Vagina (tissue), 2 donors: ENCODE results near the gene RPS6KA2.

Experiments used
- POLR2A ChIP-seq, 2 donors: fragments of 450-650 bp; IDR thresholded peaks; one replicate each; pipeline ENCODE4 v1.6.1; 2017; ENCODE audit warnings: antibody characterized with exemption in 2 of 2, mild to moderate bottlenecking in 2 of 2, moderate library complexity in 2 of 2
- TF ChIP-seq, protein P1 (sequence below), 3 experiments: fragments of 450-650 bp in 2 of 3; fragments of 200-600 bp in 1 of 3; sonication (generic) in 1 of 3; IDR thresholded peaks; one replicate each; pipeline ENCODE4 v1.5.1; 2017 to 2019; ENCODE audit warnings: antibody characterized with exemption in 3 of 3, mild to moderate bottlenecking in 2 of 3, moderate library complexity in 2 of 3

DNA sequence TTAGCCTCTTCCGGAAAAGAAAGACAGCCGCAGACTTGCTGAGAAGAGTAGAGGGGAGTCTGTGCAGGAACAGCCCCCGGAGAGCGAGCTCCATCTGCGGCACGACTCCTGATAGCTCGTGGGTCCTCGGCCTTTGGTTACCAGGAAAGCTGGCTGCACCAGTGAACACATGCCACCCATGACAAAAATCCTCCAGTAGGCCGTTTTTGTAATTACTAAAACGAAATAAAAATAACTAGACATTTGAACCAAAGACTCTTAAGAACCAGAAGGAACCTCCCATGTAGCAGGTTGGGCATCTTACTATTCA lies 82.8 kb downstream of the RPS6KA2 start:
- no peak for TF ChIP-seq POLR2A (IDR thresholded peaks at IDR 0.05)
- TF ChIP-seq, protein P1, sequence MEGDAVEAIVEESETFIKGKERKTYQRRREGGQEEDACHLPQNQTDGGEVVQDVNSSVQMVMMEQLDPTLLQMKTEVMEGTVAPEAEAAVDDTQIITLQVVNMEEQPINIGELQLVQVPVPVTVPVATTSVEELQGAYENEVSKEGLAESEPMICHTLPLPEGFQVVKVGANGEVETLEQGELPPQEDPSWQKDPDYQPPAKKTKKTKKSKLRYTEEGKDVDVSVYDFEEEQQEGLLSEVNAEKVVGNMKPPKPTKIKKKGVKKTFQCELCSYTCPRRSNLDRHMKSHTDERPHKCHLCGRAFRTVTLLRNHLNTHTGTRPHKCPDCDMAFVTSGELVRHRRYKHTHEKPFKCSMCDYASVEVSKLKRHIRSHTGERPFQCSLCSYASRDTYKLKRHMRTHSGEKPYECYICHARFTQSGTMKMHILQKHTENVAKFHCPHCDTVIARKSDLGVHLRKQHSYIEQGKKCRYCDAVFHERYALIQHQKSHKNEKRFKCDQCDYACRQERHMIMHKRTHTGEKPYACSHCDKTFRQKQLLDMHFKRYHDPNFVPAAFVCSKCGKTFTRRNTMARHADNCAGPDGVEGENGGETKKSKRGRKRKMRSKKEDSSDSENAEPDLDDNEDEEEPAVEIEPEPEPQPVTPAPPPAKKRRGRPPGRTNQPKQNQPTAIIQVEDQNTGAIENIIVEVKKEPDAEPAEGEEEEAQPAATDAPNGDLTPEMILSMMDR (IDR thresholded peaks at IDR 0.05), result no peak
